Right forelimb (tissue), 1 donor: Measurements from ENCODE around the gene MAP1B.

Experiments used
- DNase-seq: peaks from one replicate; pipeline ENCODE4 v3.0.0-alpha.2; 2018

The MAP1B gene

DNA sequence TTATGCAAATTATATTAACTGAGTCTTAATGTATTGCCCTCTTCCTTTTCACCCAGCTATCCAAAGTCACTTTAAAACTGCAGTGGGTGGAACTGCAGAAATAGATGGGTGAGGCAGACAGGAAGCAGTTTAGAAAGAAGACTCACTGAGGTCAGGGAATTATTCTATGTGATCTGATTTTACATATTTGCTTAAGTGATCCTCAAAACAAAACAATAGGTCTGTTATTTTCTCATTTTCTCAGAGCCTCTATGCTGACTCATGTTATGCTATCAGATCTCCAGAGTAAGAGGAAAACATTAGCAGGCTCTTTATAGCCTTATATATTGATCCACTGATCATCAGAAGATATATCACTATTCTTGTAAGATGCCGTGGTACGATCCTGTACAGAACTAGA, 149.3 kb downstream of the MAP1B start:
- DNase-seq: no peak
